ENCODE measurements around the gene SORCS2.

The SORCS2 gene

GRCh38 chr4:7268941-7269340 lies 76.6 kb downstream of the SORCS2 start:
- no peaks in the 10 kb centered on the region for H3K9me3 ChIP-seq (ENCODE audit: control insufficient read depth, insufficient read depth, low read length)
- no peaks in the 10 kb centered on the region for H3K79me2 ChIP-seq (ENCODE audit: control insufficient read depth, low read length)
- H4K20me1 ChIP-seq (ENCODE audit: control insufficient read depth, insufficient read depth, low read depth, low read length) = no peaks in the 10 kb centered on the region
- no peaks in the 10 kb centered on the region for H3K36me3 ChIP-seq (ENCODE audit: control insufficient read depth, low read length)
- no peaks in the 10 kb centered on the region for H3F3A ChIP-seq (ENCODE audit: control insufficient read depth, insufficient read depth)
- no peaks in the 10 kb centered on the region for H3K27me3 ChIP-seq (ENCODE audit: control insufficient read depth, low read length)
- no peak overlapping the region for H3K27ac ChIP-seq (ENCODE audit: low read depth, low read length)
- H3K4me2 ChIP-seq (ENCODE audit: low read length) = no peak overlapping the region
- no peaks in the 10 kb centered on the region for H3K9me2 ChIP-seq (replicated peaks; ENCODE audit: control insufficient read depth, low read length)
- H3K4me1 ChIP-seq (ENCODE audit: control insufficient read depth, low read length) = no peaks in the 10 kb centered on the region
- TF ChIP-seq EZH2phosphoT487 (IDR thresholded peaks at IDR 0.05; ENCODE audit: borderline replicate concordance, low read length) (no peak), CTCF (IDR thresholded peaks at IDR 0.05; ENCODE audit: low read depth, low read length, poor library complexity, severe bottlenecking) (no peak)
- no peak overlapping the region for H3K4me3 ChIP-seq (ENCODE audit: low read length)

DNA sequence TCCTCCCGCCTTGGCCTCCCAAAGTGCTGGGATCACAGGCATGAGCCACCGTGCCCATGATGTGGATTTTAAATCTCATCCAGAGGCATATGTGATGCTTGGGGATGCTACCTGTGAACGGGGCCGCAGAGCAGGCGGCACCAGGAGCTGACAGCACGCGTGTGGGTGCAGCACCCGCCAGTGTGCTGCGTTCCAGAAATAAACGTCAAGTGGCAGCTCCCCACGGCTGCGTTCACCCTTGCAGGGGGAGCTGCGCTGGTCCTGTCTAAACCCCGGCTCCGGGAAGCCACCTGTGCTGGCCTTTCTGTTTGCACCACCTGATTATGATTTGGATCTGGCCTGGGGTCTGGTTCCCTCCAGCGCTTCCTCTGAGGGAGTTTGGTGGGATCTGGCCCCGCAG lies 77.8 kb downstream of the SORCS2 start:
- H3K9me3 ChIP-seq (ENCODE audit: control insufficient read depth, insufficient read depth, low read length) = no peaks in the 10 kb centered on the region
- no peaks in the 10 kb centered on the region for H4K20me1 ChIP-seq (ENCODE audit: control insufficient read depth, insufficient read depth, low read depth, low read length)
- H3K9me2 ChIP-seq (replicated peaks; ENCODE audit: control insufficient read depth, low read length) = no peaks in the 10 kb centered on the region
- H3F3A ChIP-seq (ENCODE audit: control insufficient read depth, insufficient read depth) = no peaks in the 10 kb centered on the region
- H3K27ac ChIP-seq (ENCODE audit: low read depth, low read length) = no peak overlapping the region
- no peak overlapping the region for H3K4me2 ChIP-seq (ENCODE audit: low read length)
- no peaks in the 10 kb centered on the region for H3K79me2 ChIP-seq (ENCODE audit: control insufficient read depth, low read length)
- H3K4me1 ChIP-seq (ENCODE audit: control insufficient read depth, low read length) = no peaks in the 10 kb centered on the region
- no peaks in the 10 kb centered on the region for H3K36me3 ChIP-seq (ENCODE audit: control insufficient read depth, low read length)
- H3K27me3 ChIP-seq (ENCODE audit: control insufficient read depth, low read length) = no peaks in the 10 kb centered on the region
- TF ChIP-seq CTCF (IDR thresholded peaks at IDR 0.05; ENCODE audit: low read depth, low read length, poor library complexity, severe bottlenecking) = no peak
- no peak for TF ChIP-seq EZH2phosphoT487 (IDR thresholded peaks at IDR 0.05; ENCODE audit: borderline replicate concordance, low read length)
- H3K4me3 ChIP-seq (ENCODE audit: low read length) = no peak overlapping the region

DNA sequence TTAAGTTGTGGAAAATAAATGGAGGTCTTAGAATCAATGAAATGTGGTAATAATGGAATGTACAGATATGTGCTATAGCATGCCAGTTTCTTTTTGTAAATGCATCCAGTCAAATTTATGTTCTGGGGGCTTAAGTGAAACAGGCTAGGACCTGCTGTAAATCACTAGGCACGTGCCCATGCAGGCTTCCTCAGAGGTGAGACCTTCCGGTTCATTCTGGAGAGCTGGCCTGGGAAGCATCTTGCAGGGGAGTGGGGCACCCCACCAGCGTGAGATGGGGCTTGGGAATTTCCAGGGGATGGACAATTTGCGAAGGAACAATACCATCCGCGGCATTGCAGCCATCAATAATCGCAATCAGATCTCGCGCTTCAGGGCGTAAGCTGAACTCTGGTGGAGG lies 80.1 kb downstream of the SORCS2 start:
- Histone ChIP-seq H3K9me3 (ENCODE audit: control insufficient read depth, insufficient read depth, low read length) (no peaks in the 10 kb centered on the region), H3K27me3 (ENCODE audit: control insufficient read depth, low read length) (no peaks in the 10 kb centered on the region), H4K20me1 (ENCODE audit: control insufficient read depth, insufficient read depth, low read depth, low read length) (no peaks in the 10 kb centered on the region), H3K9me2 (replicated peaks; ENCODE audit: control insufficient read depth, low read length) (no peaks in the 10 kb centered on the region), H3K79me2 (ENCODE audit: control insufficient read depth, low read length) (no peaks in the 10 kb centered on the region), H3K27ac (ENCODE audit: low read depth, low read length) (no peak overlapping the region), H3K4me1 (ENCODE audit: control insufficient read depth, low read length) (no peaks in the 10 kb centered on the region), H3F3A (ENCODE audit: control insufficient read depth, insufficient read depth) (no peaks in the 10 kb centered on the region), H3K36me3 (ENCODE audit: control insufficient read depth, low read length) (no peaks in the 10 kb centered on the region), H3K4me2 (ENCODE audit: low read length) (no peak overlapping the region), H3K4me3 (ENCODE audit: low read length) (no peak overlapping the region)
- TF ChIP-seq EZH2phosphoT487 (IDR thresholded peaks at IDR 0.05; ENCODE audit: borderline replicate concordance, low read length) (no peak), CTCF (IDR thresholded peaks at IDR 0.05; ENCODE audit: low read depth, low read length, poor library complexity, severe bottlenecking) (no peak)

Data from DOHH2 (cell line).